ENCODE data around the gene DAPK3. TPM values are rescaled to one million over a fixed set of nuclear protein-coding genes. Genes with fewer than 3 reads are reported as not detected.
"Not testable (repeated sequence)": the region's sequence is repeated elsewhere in the genome, so short reads cannot be mapped to it uniquely, and the experiment has no call there.

The DAPK3 gene
- total RNA-seq, 6 experiments from 2014 or later = 13.1 to 63.7 (median 24.9) TPM

DNA sequence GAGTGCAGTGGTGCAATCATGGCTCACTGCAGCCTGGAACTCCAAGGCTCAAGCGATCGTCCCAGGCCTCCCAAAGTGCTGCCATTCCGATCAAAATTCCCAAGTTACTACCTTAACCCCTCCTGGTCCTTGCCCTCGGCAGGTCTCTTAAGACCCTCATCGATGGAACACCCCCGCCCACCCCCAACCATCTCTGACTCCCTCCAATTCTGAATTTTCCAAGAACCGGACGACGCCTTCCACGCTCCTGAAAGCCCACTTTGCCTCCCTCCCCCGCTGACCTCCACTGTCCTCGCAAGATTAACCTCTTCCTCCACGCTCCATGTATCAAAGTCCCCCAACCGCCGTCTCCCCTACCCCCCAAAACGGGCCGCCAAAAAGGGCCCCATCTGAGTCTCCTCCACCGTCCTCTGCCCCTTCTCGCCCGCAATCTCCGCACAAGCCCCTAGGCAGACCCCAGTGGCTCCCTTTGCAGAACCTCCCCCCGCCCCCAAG lies 539 bp downstream of the DAPK3 start:
- DNase-seq (no peak), ATAC-seq (no peak)
- peaks cover 0 to 18% (median 7%) of the 10 kb centered on the region in 4 donors for H3K4me1 ChIP-seq
- 2% methylated on average over 18 of the region's 22 CpGs for WGBS (ENCODE audit: insufficient coverage, low coverage, low lambda C conversion rate, missing lambda C conversion rate)
- intact Hi-C loops (cut with DNase I) = no loop called here
- H3K27ac ChIP-seq = peak overlapping the region; percentile 88 to 91 (median 88)
- TF ChIP-seq POLR2A (IDR thresholded peaks at IDR 0.05) = no peak
- TF ChIP-seq, protein P1, sequence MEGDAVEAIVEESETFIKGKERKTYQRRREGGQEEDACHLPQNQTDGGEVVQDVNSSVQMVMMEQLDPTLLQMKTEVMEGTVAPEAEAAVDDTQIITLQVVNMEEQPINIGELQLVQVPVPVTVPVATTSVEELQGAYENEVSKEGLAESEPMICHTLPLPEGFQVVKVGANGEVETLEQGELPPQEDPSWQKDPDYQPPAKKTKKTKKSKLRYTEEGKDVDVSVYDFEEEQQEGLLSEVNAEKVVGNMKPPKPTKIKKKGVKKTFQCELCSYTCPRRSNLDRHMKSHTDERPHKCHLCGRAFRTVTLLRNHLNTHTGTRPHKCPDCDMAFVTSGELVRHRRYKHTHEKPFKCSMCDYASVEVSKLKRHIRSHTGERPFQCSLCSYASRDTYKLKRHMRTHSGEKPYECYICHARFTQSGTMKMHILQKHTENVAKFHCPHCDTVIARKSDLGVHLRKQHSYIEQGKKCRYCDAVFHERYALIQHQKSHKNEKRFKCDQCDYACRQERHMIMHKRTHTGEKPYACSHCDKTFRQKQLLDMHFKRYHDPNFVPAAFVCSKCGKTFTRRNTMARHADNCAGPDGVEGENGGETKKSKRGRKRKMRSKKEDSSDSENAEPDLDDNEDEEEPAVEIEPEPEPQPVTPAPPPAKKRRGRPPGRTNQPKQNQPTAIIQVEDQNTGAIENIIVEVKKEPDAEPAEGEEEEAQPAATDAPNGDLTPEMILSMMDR (IDR thresholded peaks at IDR 0.05) = no peak
- no peaks in the 10 kb centered on the region for H3K9me3 ChIP-seq
- H3K36me3 ChIP-seq = peaks cover 0 to 22% (median 3%) of the 10 kb centered on the region in 4 donors
- peak overlapping the region; percentile 80 to 94 (median 83) for H3K4me3 ChIP-seq
- no peaks in the 10 kb centered on the region for H3K27me3 ChIP-seq

DNA sequence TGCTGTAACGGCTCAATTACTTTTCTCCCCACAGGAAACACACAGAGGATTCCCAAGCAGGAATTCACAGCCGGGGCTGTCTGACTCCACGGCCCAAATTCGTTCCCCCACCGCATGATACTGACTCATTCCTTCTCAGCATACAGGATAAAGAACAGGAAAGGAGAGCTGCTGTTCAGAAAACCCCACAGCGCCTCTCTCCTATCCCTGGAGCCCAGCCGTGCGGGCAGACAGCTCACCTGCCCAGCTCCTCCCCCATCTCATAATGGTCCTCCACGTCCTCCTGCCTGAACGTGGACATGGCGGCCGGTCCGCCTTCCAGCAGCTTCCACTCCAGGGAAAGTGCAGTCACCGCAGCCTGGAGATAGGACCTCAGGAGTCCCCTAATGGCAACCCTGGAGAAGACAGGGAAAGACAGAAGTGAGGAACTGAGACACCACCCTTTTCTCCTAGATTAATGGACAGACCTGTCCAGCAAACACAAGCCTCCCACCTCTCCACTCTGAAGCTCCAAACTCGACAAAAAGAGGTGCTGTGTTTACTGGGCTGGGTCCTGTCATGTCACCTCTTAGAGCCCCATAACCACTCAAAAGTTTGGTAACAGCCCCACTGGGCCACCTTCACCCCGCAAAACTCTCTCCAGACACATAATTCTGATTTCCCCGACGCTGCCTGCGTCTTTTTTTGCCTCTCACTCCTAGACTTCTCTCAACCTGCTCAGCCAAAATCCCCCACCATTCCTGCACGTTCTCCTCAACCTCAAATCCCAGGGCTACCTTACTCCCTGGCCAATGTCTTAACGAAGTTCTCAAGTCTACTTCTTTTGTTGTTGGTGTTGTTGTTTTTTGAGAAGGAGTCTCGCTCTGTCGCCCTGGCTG lies 1.2 kb downstream of the DAPK3 start:
- DNase-seq = peak in 1 of 3 donors; percentile 40

DNA sequence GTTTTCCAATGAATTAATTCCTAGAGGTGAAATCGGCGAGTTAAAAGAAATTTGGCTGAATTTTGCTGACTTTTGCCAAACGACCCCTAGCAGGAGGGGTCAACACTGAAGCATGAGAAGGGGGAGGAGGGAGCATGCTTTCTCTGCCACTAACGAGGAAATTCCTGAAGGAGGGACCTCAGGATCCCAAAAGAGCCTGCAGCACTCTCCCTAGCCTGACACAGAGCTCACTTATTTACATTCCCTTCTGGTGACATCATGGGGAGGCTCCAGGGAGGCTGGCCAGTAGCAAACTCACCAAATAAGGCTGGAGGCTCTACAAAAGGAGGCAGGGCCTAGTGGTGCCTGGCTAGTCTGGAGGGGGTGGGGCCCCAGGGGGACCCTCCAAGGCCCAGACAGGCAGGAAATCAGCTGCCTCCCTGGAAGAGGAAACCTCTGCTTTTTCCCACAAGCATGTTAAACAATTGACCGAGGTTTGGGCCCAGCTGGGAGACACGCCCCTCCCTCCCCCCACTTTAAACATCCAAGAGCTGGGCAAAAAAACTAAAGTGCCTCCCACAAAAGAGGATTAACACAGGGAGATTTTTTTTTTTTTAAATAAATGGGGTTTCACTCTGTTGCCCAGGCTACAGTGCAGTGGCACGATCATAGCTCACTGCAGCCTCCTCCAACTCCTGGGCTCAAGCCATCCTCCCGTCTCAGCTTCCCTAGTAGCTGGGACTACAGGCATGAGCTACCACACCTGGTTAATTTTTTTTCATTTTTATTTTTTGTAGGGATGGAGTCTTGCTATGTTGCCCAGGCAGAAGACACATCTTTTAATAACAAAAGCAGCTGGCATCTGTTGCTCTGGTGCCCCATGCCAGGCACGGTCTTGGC lies 2.1 kb downstream of the DAPK3 start:
- TF ChIP-seq, protein P1 (IDR thresholded peaks at IDR 0.05) = no peak
- TF ChIP-seq POLR2A (IDR thresholded peaks at IDR 0.05) = peak; percentile 47
- DNase-seq (peak; percentile 73 to 82 (median 75)), ATAC-seq (peak; percentile 57 to 77 (median 72))
- Histone ChIP-seq H3K27ac (peak overlapping the region; percentile 88 to 91 (median 88)), H3K9me3 (no peaks in the 10 kb centered on the region), H3K27me3 (no peaks in the 10 kb centered on the region), H3K36me3 (peaks cover 0 to 27% (median 3%) of the 10 kb centered on the region in 4 donors), H3K4me1 (peaks cover 0 to 18% (median 7%) of the 10 kb centered on the region in 4 donors), H3K4me3 (peak overlapping the region in 1 of 3 donors; percentile 7)
- WGBS (ENCODE audit: insufficient coverage, low coverage, low lambda C conversion rate, missing lambda C conversion rate) = 49% methylated on average over 9 of the region's 9 CpGs
- intact Hi-C loops (cut with DNase I) = no loop called here

More for the DNA sequence above, 1.2 kb downstream of the DAPK3 start:
- Histone ChIP-seq H3K9me3 (no peaks in the 10 kb centered on the region), H3K4me3 (peak overlapping the region; percentile 80 to 94 (median 83)), H3K27me3 (no peaks in the 10 kb centered on the region), H3K4me1 (peaks cover 0 to 18% (median 7%) of the 10 kb centered on the region in 4 donors), H3K36me3 (peaks cover 0 to 21% (median 1%) of the 10 kb centered on the region in 4 donors), H3K27ac (peak overlapping the region; percentile 88 to 91 (median 88))
- intact Hi-C loops (cut with DNase I) = no loop called here
- WGBS (ENCODE audit: insufficient coverage, low coverage, low lambda C conversion rate, missing lambda C conversion rate) = 38% methylated on average over 15 of the region's 23 CpGs
- TF ChIP-seq, protein P1 (IDR thresholded peaks at IDR 0.05) = no peak
- ATAC-seq = peak in 1 of 4 donors; percentile 2

DNA sequence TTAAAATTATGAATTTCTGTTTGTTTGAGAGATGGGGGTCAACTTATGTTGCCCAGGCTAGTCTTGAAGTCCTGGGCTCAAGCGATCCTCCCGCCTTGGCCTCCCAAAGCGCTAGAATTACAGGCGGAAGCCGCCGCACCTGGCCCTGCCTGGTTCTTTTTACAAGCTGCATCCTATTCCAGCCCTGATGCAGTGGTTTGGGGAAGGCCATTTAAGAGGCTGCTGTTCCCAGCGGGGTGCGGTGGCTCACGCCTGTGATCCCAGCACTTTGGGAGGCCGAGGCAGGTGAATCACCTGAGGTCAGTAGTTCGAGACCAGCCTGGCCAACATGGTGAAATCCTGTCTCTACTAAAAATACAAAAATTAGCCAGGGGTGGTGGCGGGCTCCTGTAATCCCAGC lies 2.9 kb downstream of the DAPK3 start:
- DNase-seq; ATAC-seq; H3K9me3 ChIP-seq; H3K4me3 ChIP-seq; intact Hi-C loops (cut with DNase I); H3K27me3 ChIP-seq: not testable (repeated sequence)
- WGBS (ENCODE audit: insufficient coverage, low coverage, low lambda C conversion rate, missing lambda C conversion rate) = 60% methylated on average over 1 of the region's 12 CpGs
- Histone ChIP-seq H3K4me1 (peaks cover 0 to 18% (median 7%) of the 10 kb centered on the region in 4 donors), H3K36me3 (peaks cover 0 to 35% (median 9%) of the 10 kb centered on the region in 4 donors), H3K27ac (peak overlapping the region; percentile 43 to 88 (median 65))
